ENCODE measurements around the gene DNAJC3. TPM values are rescaled to one million over a fixed set of nuclear protein-coding genes. Genes with fewer than 3 reads are reported as not detected.

DNAJC3 gene
- polyA plus RNA-seq, 1 of the 3 experiments (the other 2 are of a cell fraction): 5.8 TPM

- TF ChIP-seq RCOR1 (IDR thresholded peaks at IDR 0.05; ENCODE audit: low read length) (no peak), SIN3A (IDR thresholded peaks at IDR 0.05; ENCODE audit: borderline replicate concordance, low read depth, low read length) (no peak), NFIC (IDR thresholded peaks at IDR 0.05; ENCODE audit: borderline replicate concordance) (no peak), CHD2 (IDR thresholded peaks at IDR 0.05; ENCODE audit: low read length, partially characterized antibody) (no peak)
- TF ChIP-seq, protein P1, sequence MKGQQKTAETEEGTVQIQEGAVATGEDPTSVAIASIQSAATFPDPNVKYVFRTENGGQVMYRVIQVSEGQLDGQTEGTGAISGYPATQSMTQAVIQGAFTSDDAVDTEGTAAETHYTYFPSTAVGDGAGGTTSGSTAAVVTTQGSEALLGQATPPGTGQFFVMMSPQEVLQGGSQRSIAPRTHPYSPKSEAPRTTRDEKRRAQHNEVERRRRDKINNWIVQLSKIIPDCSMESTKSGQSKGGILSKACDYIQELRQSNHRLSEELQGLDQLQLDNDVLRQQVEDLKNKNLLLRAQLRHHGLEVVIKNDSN (IDR thresholded peaks at IDR 0.05; ENCODE audit: borderline replicate concordance, low read depth): no peak
Measured at GRCh38 chr13:95724252-95724651, 47.3 kb downstream of the DNAJC3 start (continued).

GRCh38 chr13:95726876-95727275 lies 49.9 kb downstream of the DNAJC3 start:
- CTCF ChIA-PET: no interaction called here
- Histone ChIP-seq H3K27me3 (ENCODE audit: insufficient read depth) (no peaks in the 10 kb centered on the region), H2AFZ (ENCODE audit: low read depth) (no peak overlapping the region), H3K9ac (no peak overlapping the region), H3F3A (replicated peaks; ENCODE audit: insufficient read depth) (no peaks in the 10 kb centered on the region), H3K4me2 (no peak overlapping the region), H4K20me1 (ENCODE audit: insufficient read depth) (no peaks in the 10 kb centered on the region), H3K79me2 (ENCODE audit: insufficient read depth) (peaks cover 22% of the 10 kb centered on the region), H3K27ac (ENCODE audit: low read depth in 2 of 2, low read length in 1 of 2) (no peak overlapping the region), H3K9me2 (no peaks in the 10 kb centered on the region), H3K36me3 (replicated peaks in 1 of 2; ENCODE audit: control insufficient read depth in 1 of 2, insufficient read depth in 2 of 2, low read length in 1 of 2) (peaks cover 4 to 9% of the 10 kb centered on the region in 2 experiments), H3K4me1 (ENCODE audit: control insufficient read depth in 1 of 2, insufficient read depth in 2 of 2, low read depth in 1 of 2, low read length in 1 of 2) (no peaks in the 10 kb centered on the region), H3K9me3 (no peaks in the 10 kb centered on the region), H3K4me3 (ENCODE audit: low read depth in 2 of 2, low read length in 1 of 2) (no peak overlapping the region)
- POLR2A ChIA-PET: no interaction called here
- WGBS (ENCODE audit: low lambda C conversion rate): 86% methylated on average over 3 of the region's 3 CpGs
- DNase-seq: no peak
- no peak for TF ChIP-seq GATA2 (CRISPR knock-in tag; IDR thresholded peaks at IDR 0.05)
- TF ChIP-seq, protein P2, sequence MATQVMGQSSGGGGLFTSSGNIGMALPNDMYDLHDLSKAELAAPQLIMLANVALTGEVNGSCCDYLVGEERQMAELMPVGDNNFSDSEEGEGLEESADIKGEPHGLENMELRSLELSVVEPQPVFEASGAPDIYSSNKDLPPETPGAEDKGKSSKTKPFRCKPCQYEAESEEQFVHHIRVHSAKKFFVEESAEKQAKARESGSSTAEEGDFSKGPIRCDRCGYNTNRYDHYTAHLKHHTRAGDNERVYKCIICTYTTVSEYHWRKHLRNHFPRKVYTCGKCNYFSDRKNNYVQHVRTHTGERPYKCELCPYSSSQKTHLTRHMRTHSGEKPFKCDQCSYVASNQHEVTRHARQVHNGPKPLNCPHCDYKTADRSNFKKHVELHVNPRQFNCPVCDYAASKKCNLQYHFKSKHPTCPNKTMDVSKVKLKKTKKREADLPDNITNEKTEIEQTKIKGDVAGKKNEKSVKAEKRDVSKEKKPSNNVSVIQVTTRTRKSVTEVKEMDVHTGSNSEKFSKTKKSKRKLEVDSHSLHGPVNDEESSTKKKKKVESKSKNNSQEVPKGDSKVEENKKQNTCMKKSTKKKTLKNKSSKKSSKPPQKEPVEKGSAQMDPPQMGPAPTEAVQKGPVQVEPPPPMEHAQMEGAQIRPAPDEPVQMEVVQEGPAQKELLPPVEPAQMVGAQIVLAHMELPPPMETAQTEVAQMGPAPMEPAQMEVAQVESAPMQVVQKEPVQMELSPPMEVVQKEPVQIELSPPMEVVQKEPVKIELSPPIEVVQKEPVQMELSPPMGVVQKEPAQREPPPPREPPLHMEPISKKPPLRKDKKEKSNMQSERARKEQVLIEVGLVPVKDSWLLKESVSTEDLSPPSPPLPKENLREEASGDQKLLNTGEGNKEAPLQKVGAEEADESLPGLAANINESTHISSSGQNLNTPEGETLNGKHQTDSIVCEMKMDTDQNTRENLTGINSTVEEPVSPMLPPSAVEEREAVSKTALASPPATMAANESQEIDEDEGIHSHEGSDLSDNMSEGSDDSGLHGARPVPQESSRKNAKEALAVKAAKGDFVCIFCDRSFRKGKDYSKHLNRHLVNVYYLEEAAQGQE (IDR thresholded peaks at IDR 0.05; ENCODE audit: low read depth, low read length): no peak
- TF ChIP-seq, protein P1 (IDR thresholded peaks at IDR 0.05; ENCODE audit: borderline replicate concordance, low read depth): no peak
- no peak for TF ChIP-seq ELF1 (IDR thresholded peaks at IDR 0.05)

GRCh38 chr13:95728957-95729356 lies 52.0 kb downstream of the DNAJC3 start:
- no peaks in the 10 kb centered on the region for H3K9me2 ChIP-seq
- H2AFZ ChIP-seq (ENCODE audit: low read depth): no peak overlapping the region
- no peak overlapping the region for H3K4me2 ChIP-seq
- H3F3A ChIP-seq (replicated peaks; ENCODE audit: insufficient read depth): no peaks in the 10 kb centered on the region
- H3K4me3 ChIP-seq (ENCODE audit: low read depth in 2 of 2, low read length in 1 of 2): no peak overlapping the region
- H3K4me1 ChIP-seq (ENCODE audit: control insufficient read depth in 1 of 2, insufficient read depth in 2 of 2, low read depth in 1 of 2, low read length in 1 of 2): no peaks in the 10 kb centered on the region
- peaks cover 42% of the 10 kb centered on the region for H3K79me2 ChIP-seq (ENCODE audit: insufficient read depth)
- 94% methylated on average over 2 of the region's 2 CpGs for WGBS (ENCODE audit: low lambda C conversion rate)
- peaks cover 5% of the 10 kb centered on the region; the same call in 1 of the 2 replicates for H3K9me3 ChIP-seq
- TF ChIP-seq ZBTB33 (IDR thresholded peaks at IDR 0.05; ENCODE audit: borderline replicate concordance, low read depth): no peak
- no peak for TF ChIP-seq TAF1 (IDR thresholded peaks at IDR 0.05; ENCODE audit: borderline replicate concordance, low read depth, low read length)
- TF ChIP-seq MAX (IDR thresholded peaks at IDR 0.05; ENCODE audit: low read depth): no peak
- no peak for TF ChIP-seq IRF3 (IDR thresholded peaks at IDR 0.05; ENCODE audit: low read depth, low read length)
- no peak for TF ChIP-seq JUND (IDR thresholded peaks at IDR 0.05)
- no peak for TF ChIP-seq RAD21 (IDR thresholded peaks at IDR 0.05; ENCODE audit: low read length)
- TF ChIP-seq, protein P3, sequence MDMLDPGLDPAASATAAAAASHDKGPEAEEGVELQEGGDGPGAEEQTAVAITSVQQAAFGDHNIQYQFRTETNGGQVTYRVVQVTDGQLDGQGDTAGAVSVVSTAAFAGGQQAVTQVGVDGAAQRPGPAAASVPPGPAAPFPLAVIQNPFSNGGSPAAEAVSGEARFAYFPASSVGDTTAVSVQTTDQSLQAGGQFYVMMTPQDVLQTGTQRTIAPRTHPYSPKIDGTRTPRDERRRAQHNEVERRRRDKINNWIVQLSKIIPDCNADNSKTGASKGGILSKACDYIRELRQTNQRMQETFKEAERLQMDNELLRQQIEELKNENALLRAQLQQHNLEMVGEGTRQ (IDR thresholded peaks at IDR 0.05; ENCODE audit: borderline replicate concordance, low read depth, low read length): no peak
- H3K27ac ChIP-seq (ENCODE audit: low read depth in 2 of 2, low read length in 1 of 2): no peak overlapping the region
- DNase-seq: no peak
- POLR2A ChIA-PET: no interaction called here
- no peaks in the 10 kb centered on the region for H3K27me3 ChIP-seq (ENCODE audit: insufficient read depth)
- H3K9ac ChIP-seq: no peak overlapping the region
- CTCF ChIA-PET: no interaction called here
- no peaks in the 10 kb centered on the region for H4K20me1 ChIP-seq (ENCODE audit: insufficient read depth)
- H3K36me3 ChIP-seq (replicated peaks in 1 of 2; ENCODE audit: control insufficient read depth in 1 of 2, insufficient read depth in 2 of 2, low read length in 1 of 2): peaks cover 4 to 28% of the 10 kb centered on the region in 2 experiments
